GM12872 (cell line): ENCODE measurements around the gene COL5A1.

Experiments used
- CTCF ChIP-seq: IDR thresholded peaks from 3 replicates; pipeline ENCODE4 v1.5.1; 2011; ENCODE audit warnings: low read depth, mild to moderate bottlenecking, low read length, moderate library complexity; ENCODE audit not compliant: insufficient read depth

The COL5A1 gene

GRCh38 chr9:134777153-134777552 lies 135.6 kb downstream of the COL5A1 start:
- TF ChIP-seq CTCF, result no peak

- TF ChIP-seq CTCF, result no peak
These were observed 136.6 kb downstream of the COL5A1 start for GRCh38 chr9:134778156-134778555.

- TF ChIP-seq CTCF, result peak; percentile 31; the same call in 1 of the 3 replicates
These were observed 137.3 kb downstream of the COL5A1 start for GRCh38 chr9:134778841-134779411.

GRCh38 chr9:134779640-134780039 lies 138.0 kb downstream of the COL5A1 start:
- no peak for TF ChIP-seq CTCF

- peak; percentile 42; the same call in 1 of the 3 replicates for TF ChIP-seq CTCF
These were observed 140.1 kb downstream of the COL5A1 start for GRCh38 chr9:134781591-134782302.

- TF ChIP-seq CTCF, result no peak
These were observed 141.5 kb downstream of the COL5A1 start for GRCh38 chr9:134782921-134783698.

GRCh38 chr9:134783699-134784039 lies 142.1 kb downstream of the COL5A1 start:
- no peak for TF ChIP-seq CTCF
